A673 (cell line): ENCODE results near the gene C12orf50.

Experiments
- EZH2 ChIP-seq: fragments of 200-600 bp; sonication (generic); IDR thresholded peaks from 2 replicates; pipeline ENCODE4 v1.6.1; 2017; ENCODE audit warnings: borderline replicate concordance, low read depth, mild to moderate bottlenecking, mixed read lengths, antibody characterized with exemption, low read length; ENCODE audit not compliant: poor library complexity, severe bottlenecking
- TF ChIP-seq, protein P1 (sequence below): fragments of 300-800, 200-600 bp; sonication (generic); conservative IDR thresholded peaks from 2 replicates; pipeline ENCODE4 v1.5.1; 2017; ENCODE audit warnings: low read depth, mild to moderate bottlenecking, antibody characterized with exemption, low read length, moderate library complexity, mixed read lengths

DNA sequence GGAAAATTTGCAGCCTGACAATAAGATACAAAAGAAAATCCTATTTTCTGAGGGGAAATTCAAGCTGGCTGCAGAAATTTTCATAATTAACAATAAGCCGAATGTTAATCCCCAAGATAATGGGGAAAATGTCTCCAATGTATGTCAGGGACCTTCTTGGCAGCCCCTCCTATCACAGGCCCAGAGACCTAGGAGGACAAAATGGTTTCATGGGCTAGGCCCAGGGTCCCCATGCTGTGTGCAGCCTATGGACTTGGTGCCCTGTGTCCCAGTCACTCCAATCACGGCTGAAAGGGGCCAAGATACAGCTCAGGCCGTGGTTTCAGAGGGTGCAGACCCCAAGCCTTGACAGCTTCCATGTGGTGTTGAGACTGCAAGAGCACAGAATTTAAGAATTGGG lies 11.2 kb downstream of the C12orf50 start:
- TF ChIP-seq, protein P1, sequence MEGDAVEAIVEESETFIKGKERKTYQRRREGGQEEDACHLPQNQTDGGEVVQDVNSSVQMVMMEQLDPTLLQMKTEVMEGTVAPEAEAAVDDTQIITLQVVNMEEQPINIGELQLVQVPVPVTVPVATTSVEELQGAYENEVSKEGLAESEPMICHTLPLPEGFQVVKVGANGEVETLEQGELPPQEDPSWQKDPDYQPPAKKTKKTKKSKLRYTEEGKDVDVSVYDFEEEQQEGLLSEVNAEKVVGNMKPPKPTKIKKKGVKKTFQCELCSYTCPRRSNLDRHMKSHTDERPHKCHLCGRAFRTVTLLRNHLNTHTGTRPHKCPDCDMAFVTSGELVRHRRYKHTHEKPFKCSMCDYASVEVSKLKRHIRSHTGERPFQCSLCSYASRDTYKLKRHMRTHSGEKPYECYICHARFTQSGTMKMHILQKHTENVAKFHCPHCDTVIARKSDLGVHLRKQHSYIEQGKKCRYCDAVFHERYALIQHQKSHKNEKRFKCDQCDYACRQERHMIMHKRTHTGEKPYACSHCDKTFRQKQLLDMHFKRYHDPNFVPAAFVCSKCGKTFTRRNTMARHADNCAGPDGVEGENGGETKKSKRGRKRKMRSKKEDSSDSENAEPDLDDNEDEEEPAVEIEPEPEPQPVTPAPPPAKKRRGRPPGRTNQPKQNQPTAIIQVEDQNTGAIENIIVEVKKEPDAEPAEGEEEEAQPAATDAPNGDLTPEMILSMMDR = no peak
- TF ChIP-seq EZH2 = no peak
